COR-L47 (cell line): Measurements from ENCODE around the gene ZNF438.
"Not testable (repeated sequence)": the region's sequence is repeated elsewhere in the genome, so short reads cannot be mapped to it uniquely, and the experiment has no call there.

Experiments used
- DNase-seq: peaks from one replicate; lab custom pipeline; 2025; lab: John Stamatoyannopoulos, UW

The ZNF438 gene

GRCh38 chr10:30804478-30805055 lies 227.1 kb downstream of the ZNF438 start:
- DNase-seq: no peak

- DNase-seq: no peak
Observed at GRCh38 chr10:30803892-30804322, 227.8 kb downstream of the ZNF438 start.

DNA sequence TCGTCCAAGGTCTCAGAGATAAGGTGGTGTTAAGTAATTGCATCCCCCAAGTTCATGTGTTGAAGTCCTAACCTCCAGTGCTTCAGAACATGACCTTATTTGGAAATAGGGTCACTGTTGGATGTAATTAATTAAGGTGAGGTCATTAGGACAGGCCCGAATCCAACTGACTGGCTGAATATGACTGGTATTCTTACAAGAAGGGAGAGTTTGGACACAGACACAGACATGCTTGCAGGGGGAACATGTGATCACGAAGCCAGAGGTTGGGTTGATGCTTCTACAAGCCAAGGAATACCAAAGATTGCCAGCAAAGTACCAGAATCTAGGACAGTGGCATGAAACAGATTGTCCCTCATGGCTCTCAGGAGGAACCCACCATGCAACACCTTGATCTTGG lies 228.6 kb downstream of the ZNF438 start:
- no peak for DNase-seq

- DNase-seq: no peak
Observed at GRCh38 chr10:30800368-30800767, 231.3 kb downstream of the ZNF438 start.

DNA sequence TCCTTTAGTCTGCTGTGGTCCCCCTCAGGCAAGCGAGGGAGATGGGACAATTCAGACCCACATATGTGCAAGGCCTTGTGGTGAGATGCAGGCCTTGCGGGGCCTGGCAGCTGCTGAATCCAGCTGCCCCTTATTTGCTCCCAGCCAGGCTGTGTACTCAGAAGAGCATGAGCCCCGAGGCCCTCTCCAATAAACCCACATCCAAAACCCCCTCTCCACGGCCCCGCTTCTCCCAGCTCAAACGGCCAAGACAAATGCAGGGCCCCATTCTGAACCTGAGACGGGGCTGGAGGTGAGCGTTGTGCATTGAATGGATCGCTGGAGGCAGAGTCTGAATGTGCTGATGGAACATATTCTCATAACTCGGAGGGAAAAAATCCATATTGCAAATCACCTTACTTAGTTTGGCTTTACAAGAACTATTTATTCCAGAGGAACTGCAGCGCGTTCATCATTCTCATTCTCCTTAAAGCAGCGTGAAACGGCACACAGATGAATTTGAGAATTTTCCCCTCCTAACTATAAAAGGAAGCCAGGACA lies 232.9 kb downstream of the ZNF438 start:
- no peak for DNase-seq

- DNase-seq: not testable (repeated sequence)
Observed at GRCh38 chr10:30795024-30795423, 236.6 kb downstream of the ZNF438 start.
